H1 (cell line): Measurements from ENCODE around the gene VSTM4. TPM values are rescaled to one million over a fixed set of nuclear protein-coding genes. Genes with fewer than 3 reads are reported as not detected.

Experiments used
- CTCF ChIA-PET: fragments of 300-600 bp; sonication (Branson Sonifier 250); formaldehyde crosslinking; loops from one replicate; lab custom pipeline; 2021; ENCODE audit not compliant: partially characterized antibody; lab: Charles Lee
- POLR2A ChIA-PET: fragments of 300-600 bp; sonication (Branson Sonifier 250); formaldehyde crosslinking; loops from one replicate; lab custom pipeline; 2021; ENCODE audit warnings: inconsistent platforms; ENCODE audit not compliant: partially characterized antibody; lab: Charles Lee
- DNase-seq, 2 experiments: peaks; one replicate each; pipeline versions ENCODE4 v3.0.0 to v3.0.0-alpha.2; 2010 to 2022; ENCODE audit warnings: low spot score in 2 of 2, low read depth in 1 of 2, mixed read lengths in 1 of 2
- FAIRE-seq: peaks from 2 replicates; lab custom pipeline; 2011; peaks lifted over from hg19 to GRCh38; lab: Jason Lieb, UNC
- H2AFZ ChIP-seq: 2 replicates; pipeline ENCODE4 v1.8.1; 2012; ENCODE audit warnings: low read length, inconsistent platforms
- H2AK5ac ChIP-seq: 2 replicates; pipeline ENCODE4 v1.6.1; 2013; ENCODE audit warnings: low read depth, low read length
- H2BK120ac ChIP-seq: replicated peaks from 2 replicates; pipeline ENCODE3; 2013; ENCODE audit warnings: low read depth, low read length, inconsistent platforms
- H2BK12ac ChIP-seq: 2 replicates; pipeline ENCODE4 v1.6.1; 2013; ENCODE audit warnings: low read depth, low read length
- H2BK15ac ChIP-seq: 2 replicates; pipeline ENCODE4 v1.6.1; 2013; ENCODE audit warnings: low read length
- H2BK20ac ChIP-seq: 2 replicates; pipeline ENCODE4 v1.6.1; 2013; ENCODE audit warnings: low read length
- H2BK5ac ChIP-seq: 2 replicates; pipeline ENCODE4 v1.6.1; 2013; ENCODE audit warnings: low read depth, low read length
- H3K14ac ChIP-seq: 2 replicates; pipeline ENCODE4 v1.6.1; 2013; ENCODE audit warnings: inconsistent platforms; ENCODE audit not compliant: insufficient read length
- H3K18ac ChIP-seq: 2 replicates; pipeline ENCODE4 v1.6.1; 2013; ENCODE audit warnings: low read length; ENCODE audit errors: extremely low read depth
- H3K23ac ChIP-seq: 2 replicates; pipeline ENCODE4 v1.6.1; 2013; ENCODE audit warnings: inconsistent platforms; ENCODE audit not compliant: insufficient read length
- H3K23me2 ChIP-seq: 2 replicates; pipeline ENCODE4 v1.6.1; 2013; ENCODE audit warnings: low read depth, low read length
- H3K27ac ChIP-seq: 2 replicates; pipeline ENCODE4 v1.6.1; 2011; ENCODE audit warnings: low read depth, low read length, inconsistent platforms
- H3K27me3 ChIP-seq, 4 experiments: replicated peaks in 1 of 4; 1 replicate in 1 of 4; 2 replicates in 3 of 4; pipeline versions ENCODE4 v1.6.1 to v1.8.1; 2011 to 2013; ENCODE audit warnings: low read length in 3 of 4, mild to moderate bottlenecking in 3 of 4, inconsistent platforms in 2 of 4, mixed read lengths in 2 of 4, moderate library complexity in 1 of 4; ENCODE audit not compliant: control insufficient read depth in 3 of 4, insufficient read depth in 3 of 4; ENCODE audit errors: extremely low read depth in 1 of 4
- H3K36me3 ChIP-seq, 4 experiments: 2 replicates each; pipeline versions ENCODE4 v1.6.1 to v1.8.1; 2011 to 2013; ENCODE audit warnings: mild to moderate bottlenecking in 4 of 4, low read length in 3 of 4, moderate library complexity in 2 of 4, control low read depth in 1 of 4, inconsistent platforms in 1 of 4; ENCODE audit not compliant: insufficient read depth in 4 of 4, control insufficient read depth in 2 of 4
- H3K4ac ChIP-seq: replicated peaks from 2 replicates; pipeline ENCODE3; 2013; ENCODE audit warnings: low read length, low read depth, mixed read lengths, inconsistent platforms; ENCODE audit not compliant: insufficient read length
- H3K4me1 ChIP-seq, 4 experiments: replicated peaks in 1 of 4; 1 replicate in 1 of 4; 2 replicates in 3 of 4; pipeline versions ENCODE4 v1.6.1 to v1.8.1; 2011 to 2013; ENCODE audit warnings: low read length in 3 of 4, inconsistent platforms in 2 of 4, mixed read lengths in 1 of 4; ENCODE audit not compliant: insufficient read depth in 4 of 4, control insufficient read depth in 3 of 4
- H3K4me2 ChIP-seq, 2 experiments: 2 replicates each; pipeline versions ENCODE4 v1.6.1 to v1.8.1; 2011 to 2013; ENCODE audit warnings: low read depth in 2 of 2, low read length in 2 of 2, control low read depth in 1 of 2, inconsistent platforms in 1 of 2, mild to moderate bottlenecking in 1 of 2; ENCODE audit not compliant: insufficient read depth in 1 of 2
- H3K4me3 ChIP-seq, 4 experiments: fragments of 200-600, 300-600 bp in 1 of 4; sonication (generic), shearing (Covaris generic), sonication (Bioruptor Twin) in 1 of 4; 2 replicates each; pipeline versions ENCODE4 v1.5.1 to v1.8.1; 2011 to 2016; ENCODE audit warnings: low read length in 4 of 4, low read depth in 3 of 4, control low read depth in 2 of 4, inconsistent platforms in 2 of 4, mild to moderate bottlenecking in 2 of 4, mixed read lengths in 1 of 4, moderate library complexity in 1 of 4; ENCODE audit not compliant: insufficient read depth in 2 of 4; ENCODE audit errors: extremely low read depth in 1 of 4
- H3K56ac ChIP-seq: replicated peaks from 2 replicates; pipeline ENCODE3; 2013; ENCODE audit warnings: low read depth, mild to moderate bottlenecking, mixed read lengths, low read length, inconsistent platforms; ENCODE audit not compliant: insufficient read length
- H3K79me1 ChIP-seq: 2 replicates; pipeline ENCODE4 v1.6.1; 2013; ENCODE audit warnings: low read depth, low read length, control low read depth
- H3K79me2 ChIP-seq, 2 experiments: 2 replicates each; pipeline versions ENCODE4 v1.6.1 to v1.8.1; 2012 to 2013; ENCODE audit warnings: low read length in 2 of 2, mild to moderate bottlenecking in 2 of 2, inconsistent platforms in 1 of 2; ENCODE audit not compliant: insufficient read depth in 2 of 2, control insufficient read depth in 1 of 2
- H3K9ac ChIP-seq, 4 experiments: replicated peaks in 1 of 4; 1 replicate in 1 of 4; 2 replicates in 3 of 4; pipeline versions ENCODE4 v1.6.1 to v1.8.1; 2011 to 2013; ENCODE audit warnings: low read depth in 3 of 4, low read length in 3 of 4, control low read depth in 2 of 4, mild to moderate bottlenecking in 2 of 4, moderate library complexity in 2 of 4, inconsistent platforms in 1 of 4; ENCODE audit errors: extremely low read depth in 1 of 4
- H3K9me3 ChIP-seq, 2 experiments: 2 replicates each; pipeline versions ENCODE4 v1.6.1 to v1.8.1; 2012 to 2013; ENCODE audit warnings: mild to moderate bottlenecking in 2 of 2, moderate library complexity in 2 of 2, control low read depth in 1 of 2, inconsistent platforms in 1 of 2, low read depth in 1 of 2, low read length in 1 of 2, mixed read lengths in 1 of 2; ENCODE audit not compliant: insufficient read depth in 2 of 2
- H4K20me1 ChIP-seq, 2 experiments: replicated peaks in 1 of 2; 2 replicates each; pipeline versions ENCODE3 to v1.8.1; 2011 to 2013; ENCODE audit warnings: inconsistent platforms in 2 of 2, low read length in 2 of 2, mild to moderate bottlenecking in 1 of 2; ENCODE audit not compliant: insufficient read depth in 2 of 2, control insufficient read depth in 1 of 2
- H4K5ac ChIP-seq: 2 replicates; pipeline ENCODE4 v1.6.1; 2013; ENCODE audit warnings: low read length, low read depth, mixed read lengths, inconsistent platforms; ENCODE audit not compliant: insufficient read length
- H4K8ac ChIP-seq: 2 replicates; pipeline ENCODE4 v1.8.0; 2013; ENCODE audit warnings: mild to moderate bottlenecking, moderate library complexity, low read length, inconsistent platforms; ENCODE audit not compliant: insufficient read depth; ENCODE audit errors: extremely low read depth
- H4K91ac ChIP-seq: replicated peaks from 2 replicates; pipeline ENCODE3; 2013; ENCODE audit warnings: low read length, mixed read lengths, inconsistent platforms; ENCODE audit not compliant: insufficient read length
- CEBPB ChIP-seq: IDR thresholded peaks from 2 replicates; pipeline ENCODE4 v1.6.1; 2012; ENCODE audit warnings: low read depth, low read length
- EP300 ChIP-seq, 2 experiments: IDR thresholded peaks; 1 replicate in 1 of 2; 2 replicates in 1 of 2; pipeline ENCODE4 v1.6.1; 2011 to 2012; ENCODE audit warnings: low read depth in 2 of 2, low read length in 2 of 2, mild to moderate bottlenecking in 2 of 2, borderline replicate concordance in 1 of 2, inconsistent platforms in 1 of 2, moderate library complexity in 1 of 2
- GABPA ChIP-seq: IDR thresholded peaks from 2 replicates; pipeline ENCODE4 v1.6.1; 2011; ENCODE audit warnings: mild to moderate bottlenecking, low read length, moderate library complexity, borderline replicate concordance; ENCODE audit not compliant: insufficient read depth
- HDAC2 ChIP-seq, 2 experiments: fragments of 300-600 bp in 1 of 2; sonication (generic) in 1 of 2; IDR thresholded peaks; 2 replicates each; pipeline ENCODE4 v1.6.1; 2011 to 2012; ENCODE audit warnings: low read depth in 2 of 2, low read length in 2 of 2, mild to moderate bottlenecking in 2 of 2, moderate library complexity in 2 of 2, borderline replicate concordance in 1 of 2, inconsistent platforms in 1 of 2
- JUND ChIP-seq: IDR thresholded peaks from 2 replicates; pipeline ENCODE4 v1.6.1; 2011; ENCODE audit warnings: mild to moderate bottlenecking, improper control_type of control experiment, low read length
- SP1 ChIP-seq: IDR thresholded peaks from 2 replicates; pipeline ENCODE4 v1.6.1; 2011; ENCODE audit warnings: low read depth, low read length
- ZNF274 ChIP-seq: IDR thresholded peaks from 2 replicates; pipeline ENCODE4 v1.7.0; 2012; ENCODE audit warnings: low read length, borderline replicate concordance; ENCODE audit errors: extremely low read depth
- WGBS, 2 experiments: shearing (Covaris generic) in 1 of 2; methylation state at CpG; one replicate each; pipeline versions ENCODE4 v1.1.6 to v1.1.7; 2013 to 2015; ENCODE audit warnings: low lambda C conversion rate in 2 of 2, mixed read lengths in 2 of 2, inconsistent platforms in 1 of 2, low coverage in 1 of 2, missing lambda C conversion rate in 1 of 2; ENCODE audit not compliant: insufficient replicate concordance in 2 of 2, insufficient coverage in 1 of 2, insufficient read length in 1 of 2; ENCODE audit errors: extremely low coverage in 1 of 2, missing lambda C conversion rate in 1 of 2; 5-methylcytosine and 5-hydroxymethylcytosine counted together
- polyA plus RNA-seq, 7 experiments: library from polyadenylated mRNA; depleted of rRNA in 3 of 7; stranded (reverse) in 5 of 7; unstranded in 2 of 7; fragments of >200 nt in 5 of 7; fragments of 200-250 nt in 2 of 7; gene quantifications; 1 replicate in 5 of 7; 2 replicates in 1 of 7; 4 replicates in 1 of 7; pipeline versions ENCODE4 v1.2.1 to v1.2.3, GENCODE V29; 2011 to 2013; ENCODE audit warnings: missing spikeins in 2 of 7, mixed read lengths in 2 of 7
- total RNA-seq: library from RNA; stranded (reverse); fragmentation: NEBNext Ultra II Directional; extraction: Animal tissue kit (Norgen Biotek cat#: 25700); gene quantifications from 2 replicates; pipeline ENCODE4 v1.2.1, GENCODE V29; 2021

The VSTM4 gene
- total and polyA plus RNA-seq, 2 of the 8 experiments (the other 6 are each of a cell fraction or from before 2014, with no cell fraction given) = 0.48 to 0.73 TPM

- H2BK20ac ChIP-seq = no peak overlapping the region
- H3K4me2 ChIP-seq = no peak overlapping the region
- H3K79me1 ChIP-seq = no peaks in the 10 kb centered on the region
- no peak overlapping the region for H3K4ac ChIP-seq
- H3K9ac ChIP-seq = no peak overlapping the region
- H4K91ac ChIP-seq = no peak overlapping the region
- ChIA-PET POLR2A (no interaction called here), CTCF (interaction anchor here (1.9 kb wide), 1 partner anchor 150 kb away, joined by 6 read pairs; no protein-coding TSS in a partner anchor)
- H3K27me3 ChIP-seq = no peaks in the 10 kb centered on the region; a peak in 1 of 7 replicates
- H2AFZ ChIP-seq = no peak overlapping the region
- no peak overlapping the region for H2BK5ac ChIP-seq
- no peak overlapping the region for H4K8ac ChIP-seq
- no peak overlapping the region for H3K14ac ChIP-seq
- H3K9me3 ChIP-seq = no peaks in the 10 kb centered on the region
- TF ChIP-seq ZNF274 = no peak
- no peak for TF ChIP-seq EP300 (IDR thresholded peaks at IDR 0.05; ENCODE audit: borderline replicate concordance in 1 of 2, low read depth in 2 of 2, low read length in 2 of 2)
- TF ChIP-seq SP1 = no peak
- no peak for TF ChIP-seq JUND
- no peak for TF ChIP-seq HDAC2 (IDR thresholded peaks at IDR 0.05; ENCODE audit: borderline replicate concordance in 1 of 2, low read depth in 2 of 2, low read length in 2 of 2)
- no peak for TF ChIP-seq GABPA
- no peak for TF ChIP-seq CEBPB
- no peak overlapping the region for H3K27ac ChIP-seq
- no peaks in the 10 kb centered on the region for H4K20me1 ChIP-seq
- H2AK5ac ChIP-seq = no peak overlapping the region
- DNase-seq (no peak), FAIRE-seq (no peak)
- no peak overlapping the region for H3K56ac ChIP-seq
- no peak overlapping the region for H3K23ac ChIP-seq
- H3K36me3 ChIP-seq = no peaks in the 10 kb centered on the region
- H4K5ac ChIP-seq = no peak overlapping the region
- no peaks in the 10 kb centered on the region for H3K4me1 ChIP-seq
- H3K4me3 ChIP-seq = no peak overlapping the region
- WGBS, 2 experiments = 98% methylated on average over 11 of the region's 11 CpGs; no CpG with 5 or more reads in 1 of the 2 experiments
- no peak overlapping the region for H2BK12ac ChIP-seq
- H3K79me2 ChIP-seq = no peaks in the 10 kb centered on the region
- no peaks in the 10 kb centered on the region for H3K23me2 ChIP-seq
- H2BK120ac ChIP-seq = no peak overlapping the region
- no peak overlapping the region for H2BK15ac ChIP-seq
- no peak overlapping the region; the same call in 1 of the 2 replicates for H3K18ac ChIP-seq
Observed at GRCh38 chr10:49011756-49012155, 103.6 kb downstream of the VSTM4 start.
